Measurements from ENCODE around the gene CUL5.

DNA sequence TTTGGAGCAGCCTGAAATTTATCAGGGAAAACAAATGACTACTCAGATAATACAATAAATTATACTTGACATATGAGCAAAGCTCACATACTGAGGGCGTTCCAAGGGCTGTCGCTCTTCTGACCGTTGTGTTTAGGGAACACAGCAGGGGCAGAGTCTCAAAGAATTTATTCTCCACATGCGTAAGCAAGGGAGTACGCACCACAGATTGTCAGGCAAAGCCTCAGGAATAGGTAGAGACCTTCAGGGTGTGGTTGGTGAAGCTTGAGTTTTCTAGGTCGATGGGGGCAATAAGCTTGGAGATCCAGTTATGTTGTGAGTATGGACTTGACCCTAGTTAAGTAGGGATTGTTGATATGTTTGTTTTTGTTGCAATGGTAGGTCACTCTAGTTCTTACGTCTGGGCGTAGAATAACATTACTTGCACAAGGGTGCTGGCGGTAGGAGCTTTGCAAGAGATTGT is 113.5 kb downstream of the CUL5 start:
- no peak for TF ChIP-seq EZH2phosphoT487 (IDR thresholded peaks at IDR 0.05; ENCODE audit: borderline replicate concordance, low read depth, low read length)
- TF ChIP-seq, protein P1, sequence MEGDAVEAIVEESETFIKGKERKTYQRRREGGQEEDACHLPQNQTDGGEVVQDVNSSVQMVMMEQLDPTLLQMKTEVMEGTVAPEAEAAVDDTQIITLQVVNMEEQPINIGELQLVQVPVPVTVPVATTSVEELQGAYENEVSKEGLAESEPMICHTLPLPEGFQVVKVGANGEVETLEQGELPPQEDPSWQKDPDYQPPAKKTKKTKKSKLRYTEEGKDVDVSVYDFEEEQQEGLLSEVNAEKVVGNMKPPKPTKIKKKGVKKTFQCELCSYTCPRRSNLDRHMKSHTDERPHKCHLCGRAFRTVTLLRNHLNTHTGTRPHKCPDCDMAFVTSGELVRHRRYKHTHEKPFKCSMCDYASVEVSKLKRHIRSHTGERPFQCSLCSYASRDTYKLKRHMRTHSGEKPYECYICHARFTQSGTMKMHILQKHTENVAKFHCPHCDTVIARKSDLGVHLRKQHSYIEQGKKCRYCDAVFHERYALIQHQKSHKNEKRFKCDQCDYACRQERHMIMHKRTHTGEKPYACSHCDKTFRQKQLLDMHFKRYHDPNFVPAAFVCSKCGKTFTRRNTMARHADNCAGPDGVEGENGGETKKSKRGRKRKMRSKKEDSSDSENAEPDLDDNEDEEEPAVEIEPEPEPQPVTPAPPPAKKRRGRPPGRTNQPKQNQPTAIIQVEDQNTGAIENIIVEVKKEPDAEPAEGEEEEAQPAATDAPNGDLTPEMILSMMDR (conservative IDR thresholded peaks at IDR 0.05; ENCODE audit: low read length) = no peak
